HG03025 (cell line): Measurements from ENCODE around the gene CACNA1D.

Experiments
- ATAC-seq: cut with Tn5 transposase; IDR thresholded peaks from one replicate; pipeline ENCODE4 v1.9.1; 2021; ENCODE audit warnings: mild to moderate bottlenecking, moderate library complexity; ENCODE audit not compliant: unreplicated experiment, low FRiP score

Gene CACNA1D

GRCh38 chr3:53524566-53524965 lies 30.2 kb downstream of the CACNA1D start:
- ATAC-seq: no peak

- ATAC-seq: no peak
Observed at GRCh38 chr3:53525765-53526703, 31.6 kb downstream of the CACNA1D start.

- ATAC-seq: no peak
Observed at GRCh38 chr3:53526704-53527055, 32.3 kb downstream of the CACNA1D start.

GRCh38 chr3:53530205-53530604 lies 35.8 kb downstream of the CACNA1D start:
- ATAC-seq: no peak

GRCh38 chr3:53531749-53532148 lies 37.3 kb downstream of the CACNA1D start:
- ATAC-seq: no peak

- no peak for ATAC-seq
Observed at GRCh38 chr3:53533472-53533871, 39.1 kb downstream of the CACNA1D start.

GRCh38 chr3:53534216-53534615 lies 39.8 kb downstream of the CACNA1D start:
- no peak for ATAC-seq

GRCh38 chr3:53534676-53535400 lies 40.4 kb downstream of the CACNA1D start:
- ATAC-seq: no peak

- no peak for ATAC-seq
Observed at GRCh38 chr3:53536282-53536681, 41.9 kb downstream of the CACNA1D start.

GRCh38 chr3:53544357-53544756 lies 49.9 kb downstream of the CACNA1D start:
- no peak for ATAC-seq

GRCh38 chr3:53545310-53545995 lies 51.0 kb downstream of the CACNA1D start:
- no peak for ATAC-seq

- no peak for ATAC-seq
Observed at GRCh38 chr3:53545996-53546359, 51.6 kb downstream of the CACNA1D start.

GRCh38 chr3:53547327-53547726 lies 52.9 kb downstream of the CACNA1D start:
- ATAC-seq: no peak

GRCh38 chr3:53550005-53550620 lies 55.7 kb downstream of the CACNA1D start:
- no peak for ATAC-seq

GRCh38 chr3:53551324-53551723 lies 56.9 kb downstream of the CACNA1D start:
- ATAC-seq: no peak

GRCh38 chr3:53552730-53553129 lies 58.3 kb downstream of the CACNA1D start:
- no peak for ATAC-seq

- no peak for ATAC-seq
Observed at GRCh38 chr3:53553200-53553599, 58.8 kb downstream of the CACNA1D start.

- peak; percentile 84 for ATAC-seq
Observed at GRCh38 chr3:53554559-53555067, 60.2 kb downstream of the CACNA1D start.

- ATAC-seq: peak; percentile 46
Observed at GRCh38 chr3:53555068-53555588, 60.7 kb downstream of the CACNA1D start.

GRCh38 chr3:53566461-53567145 lies 72.2 kb downstream of the CACNA1D start:
- ATAC-seq: no peak
